HCT116 (cell line): ENCODE results near the gene SLC25A22. TPM values are rescaled to one million over a fixed set of nuclear protein-coding genes. Genes with fewer than 3 reads are reported as not detected.

Experiments
- ATAC-seq: fragments of 200-7000 bp; cut with Tn5 transposase; 2 replicates; pipeline ENCODE4 v1.9.1; 2020; ENCODE audit warnings: mild to moderate bottlenecking, moderate library complexity
- BruUV-seq: library from RNA; stranded (reverse); fragments of 400-500 nt; replicated peaks from 2 replicates; lab custom pipeline; 2021; lab: Mats Ljungman, UMichigan
- CTCF ChIA-PET: fragments of 300-600 bp; sonication (Branson Sonifier 250); formaldehyde crosslinking; loops from one replicate; lab custom pipeline; 2021; ENCODE audit warnings: antibody characterized with exemption; lab: Charles Lee
- POLR2A ChIA-PET: fragments of 300-600, 350-600 bp; sonication (Branson Sonifier 250); formaldehyde crosslinking; loops from one replicate; lab custom pipeline; 2021; ENCODE audit warnings: antibody characterized with exemption; lab: Charles Lee
- RAD21 ChIA-PET, 2 experiments: fragments of 300-600 bp; sonication (Branson Sonifier 250); formaldehyde crosslinking; loops; one replicate each; lab custom pipeline; 2023; ENCODE audit warnings: low total read pairs in 2 of 2; ENCODE audit not compliant: uncharacterized antibody in 2 of 2, unreplicated experiment in 2 of 2, low non-redundant PET in 1 of 2; lab: Charles Lee
- DNase-seq: peaks from one replicate; pipeline ENCODE4 v3.0.0-alpha.2; 2010; ENCODE audit warnings: low read depth, low spot score
- H2AFZ ChIP-seq: fragments of 200-600 bp; shearing (Covaris generic), sonication (generic); 2 replicates; pipeline ENCODE4 v1.6.1; 2017; ENCODE audit warnings: low read depth, mixed run types, mixed read lengths, antibody characterized with exemption, low read length; ENCODE audit not compliant: poor library complexity, severe bottlenecking
- H3K27ac ChIP-seq: 2 replicates; pipeline ENCODE4 v1.5.1; 2012; ENCODE audit warnings: low read depth, low read length
- H3K27me3 ChIP-seq: fragments of 200-600 bp; sonication (generic); 2 replicates; pipeline ENCODE4 v1.6.1; 2016; ENCODE audit warnings: mixed run types, low read length, mixed read lengths; ENCODE audit not compliant: insufficient read depth
- H3K36me3 ChIP-seq, 2 experiments: fragments of 200-500 bp in 1 of 2; fragments of 200-600 bp in 1 of 2; sonication (Bioruptor generic) in 1 of 2; sonication (generic) in 1 of 2; 2 replicates each; pipeline versions ENCODE4 v1.5.1 to v1.6.1; 2014 to 2016; ENCODE audit warnings: low read length in 2 of 2, inconsistent platforms in 1 of 2, mixed read lengths in 1 of 2, mixed run types in 1 of 2; ENCODE audit not compliant: insufficient read depth in 2 of 2, control insufficient read depth in 1 of 2
- H3K4me1 ChIP-seq, 2 experiments: fragments of 200-600 bp in 1 of 2; sonication (generic) in 1 of 2; 2 replicates each; pipeline versions ENCODE4 v1.5.1 to v1.6.1; 2012 to 2017; ENCODE audit warnings: low read length in 2 of 2, inconsistent platforms in 1 of 2, mild to moderate bottlenecking in 1 of 2, mixed read lengths in 1 of 2, mixed run types in 1 of 2, moderate library complexity in 1 of 2; ENCODE audit not compliant: insufficient read depth in 2 of 2, control insufficient read depth in 1 of 2
- H3K4me2 ChIP-seq: fragments of 200-600 bp; sonication (generic); 2 replicates; pipeline ENCODE4 v1.6.1; 2017; ENCODE audit warnings: mixed run types, low read length, mixed read lengths
- H3K4me3 ChIP-seq, 2 experiments: fragments of 200-600 bp in 1 of 2; sonication (generic) in 1 of 2; replicated peaks in 1 of 2; 2 replicates each; pipeline ENCODE4 v1.5.1; 2011 to 2016; ENCODE audit warnings: low read length in 2 of 2, control low read depth in 1 of 2, low read depth in 1 of 2, mild to moderate bottlenecking in 1 of 2, mixed read lengths in 1 of 2, mixed run types in 1 of 2
- H3K79me2 ChIP-seq: fragments of 200-600 bp; sonication (generic); 2 replicates; pipeline ENCODE4 v1.6.1; 2017; ENCODE audit warnings: mild to moderate bottlenecking, mixed run types, low read length, moderate library complexity, mixed read lengths; ENCODE audit not compliant: insufficient read depth
- H3K9ac ChIP-seq: fragments of 200-600 bp; sonication (generic); 2 replicates; pipeline ENCODE4 v1.6.1; 2016; ENCODE audit warnings: low read length, mixed read lengths
- H3K9me2 ChIP-seq: fragments of 200-600 bp; sonication (generic), shearing (Covaris generic); 2 replicates; pipeline ENCODE4 v1.6.1; 2017; ENCODE audit warnings: mixed run types, mild to moderate bottlenecking, moderate library complexity; ENCODE audit not compliant: insufficient read depth
- H3K9me3 ChIP-seq, 2 experiments: fragments of 200-500 bp in 1 of 2; fragments of 200-600 bp in 1 of 2; sonication (Bioruptor generic) in 1 of 2; sonication (generic) in 1 of 2; 2 replicates each; pipeline ENCODE4 v1.6.1; 2014 to 2017; ENCODE audit warnings: low read length in 2 of 2, mixed read lengths in 2 of 2, inconsistent platforms in 1 of 2, low read depth in 1 of 2, mild to moderate bottlenecking in 1 of 2, mixed run types in 1 of 2, moderate library complexity in 1 of 2; ENCODE audit not compliant: control insufficient read depth in 1 of 2, insufficient read depth in 1 of 2
- H4K20me1 ChIP-seq: fragments of 200-600 bp; sonication (generic), shearing (Covaris generic); 2 replicates; pipeline ENCODE4 v1.6.1; 2017; ENCODE audit warnings: mixed run types, mild to moderate bottlenecking, moderate library complexity; ENCODE audit not compliant: insufficient read depth
- CTCF ChIP-seq, 3 experiments: fragments of 200-600 bp in 1 of 3; sonication (generic) in 1 of 3; IDR thresholded peaks in 2 of 3; conservative IDR thresholded peaks in 1 of 3; 2 replicates each; pipeline ENCODE4 v1.5.1; 2012 to 2017; ENCODE audit warnings: low read depth in 2 of 3, low read length in 2 of 3, antibody characterized with exemption in 1 of 3, borderline replicate concordance in 1 of 3, control low read depth in 1 of 3, mild to moderate bottlenecking in 1 of 3, mixed read lengths in 1 of 3, mixed run types in 1 of 3, moderate library complexity in 1 of 3; ENCODE audit not compliant: insufficient read depth in 1 of 3
- FOSL1 ChIP-seq: IDR thresholded peaks from 2 replicates; pipeline ENCODE4 v1.6.1; 2012; ENCODE audit warnings: low read depth
- JUND ChIP-seq: IDR thresholded peaks from 2 replicates; pipeline ENCODE4 v1.6.1; 2012
- POLR2A ChIP-seq: IDR thresholded peaks from 2 replicates; pipeline ENCODE4 v1.7.0; 2011; ENCODE audit warnings: borderline replicate concordance; ENCODE audit not compliant: insufficient read depth, insufficient read length; ENCODE audit errors: extremely low read depth
- SRF ChIP-seq: IDR thresholded peaks from 2 replicates; pipeline ENCODE4 v1.6.1; 2012; ENCODE audit warnings: low read depth
- ZFX ChIP-seq: fragments of 450-650 bp; IDR thresholded peaks from 2 replicates; pipeline ENCODE4 v1.6.1; 2017
- intact Hi-C: fragments of 100-400 bp; cut with micrococcal nuclease; formaldehyde crosslinking; loops from 2 replicates; pipeline ENCODE4 v1.10.0; 2022
- total RNA-seq: library from RNA; stranded (reverse); gene quantifications from one replicate; pipeline ENCODE4 v1.2.1, GENCODE V29; 2021; ENCODE audit not compliant: unreplicated experiment

SLC25A22 gene
- total RNA-seq, 1 experiment from 2014 or later = 62.0 TPM

- TF ChIP-seq CTCF (IDR thresholded peaks at IDR 0.05 in 2 of 3, conservative IDR thresholded peaks at IDR 0.05 in 1 of 3; ENCODE audit: borderline replicate concordance in 1 of 3, insufficient read depth in 1 of 3, low read depth in 2 of 3, low read length in 2 of 3) (no peak), SRF (no peak)
These were observed 25.4 kb downstream of the SLC25A22 start (continued) for GRCh38 chr11:772429-773390.

- ChIA-PET POLR2A (no interaction called here), CTCF (no interaction called here)
These were observed 26.4 kb downstream of the SLC25A22 start for GRCh38 chr11:771617-772204.

More at GRCh38 chr11:771617-772204, 26.4 kb downstream of the SLC25A22 start:
- Histone ChIP-seq H3K27ac (peak overlapping the region; percentile 18; the same call in 1 of the 2 replicates), H4K20me1 (no peaks in the 10 kb centered on the region), H3K79me2 (peaks cover 60% of the 10 kb centered on the region), H3K4me3 (no peak overlapping the region), H3K9me3 (no peaks in the 10 kb centered on the region), H3K9me2 (no peaks in the 10 kb centered on the region), H3K4me1 (peaks cover 8 to 21% of the 10 kb centered on the region in 2 experiments), H3K27me3 (no peaks in the 10 kb centered on the region), H3K36me3 (peaks cover 19 to 50% of the 10 kb centered on the region in 2 experiments), H3K4me2 (no peak overlapping the region), H3K9ac (no peak overlapping the region), H2AFZ (no peak overlapping the region)
- BruUV-seq = no TSS peak
- RAD21 ChIA-PET = no interaction called here
- intact Hi-C loops = no loop called here
- DNase-seq (no peak), ATAC-seq (no peak; the same call in 1 of the 2 replicates)
- TF ChIP-seq JUND (no peak), POLR2A (no peak), ZFX (no peak), FOSL1 (no peak)
- TF ChIP-seq, all 23 proteins: peak for 0
